Measurements from ENCODE around the gene CMAS.

GRCh38 chr12:22032732-22033131 is 13.3 kb upstream of the CMAS start:
- TF ChIP-seq CTCF (IDR thresholded peaks at IDR 0.05; ENCODE audit: low read depth, low read length, missing input control) (no peak), HNF4A (conservative IDR thresholded peaks at IDR 0.05) (no peak), GABPA (IDR thresholded peaks at IDR 0.05 in 1 of 2, conservative IDR thresholded peaks at IDR 0.05 in 1 of 2) (no peak), NR2F2 (IDR thresholded peaks at IDR 0.05) (no peak)
- TF ChIP-seq, protein P1, sequence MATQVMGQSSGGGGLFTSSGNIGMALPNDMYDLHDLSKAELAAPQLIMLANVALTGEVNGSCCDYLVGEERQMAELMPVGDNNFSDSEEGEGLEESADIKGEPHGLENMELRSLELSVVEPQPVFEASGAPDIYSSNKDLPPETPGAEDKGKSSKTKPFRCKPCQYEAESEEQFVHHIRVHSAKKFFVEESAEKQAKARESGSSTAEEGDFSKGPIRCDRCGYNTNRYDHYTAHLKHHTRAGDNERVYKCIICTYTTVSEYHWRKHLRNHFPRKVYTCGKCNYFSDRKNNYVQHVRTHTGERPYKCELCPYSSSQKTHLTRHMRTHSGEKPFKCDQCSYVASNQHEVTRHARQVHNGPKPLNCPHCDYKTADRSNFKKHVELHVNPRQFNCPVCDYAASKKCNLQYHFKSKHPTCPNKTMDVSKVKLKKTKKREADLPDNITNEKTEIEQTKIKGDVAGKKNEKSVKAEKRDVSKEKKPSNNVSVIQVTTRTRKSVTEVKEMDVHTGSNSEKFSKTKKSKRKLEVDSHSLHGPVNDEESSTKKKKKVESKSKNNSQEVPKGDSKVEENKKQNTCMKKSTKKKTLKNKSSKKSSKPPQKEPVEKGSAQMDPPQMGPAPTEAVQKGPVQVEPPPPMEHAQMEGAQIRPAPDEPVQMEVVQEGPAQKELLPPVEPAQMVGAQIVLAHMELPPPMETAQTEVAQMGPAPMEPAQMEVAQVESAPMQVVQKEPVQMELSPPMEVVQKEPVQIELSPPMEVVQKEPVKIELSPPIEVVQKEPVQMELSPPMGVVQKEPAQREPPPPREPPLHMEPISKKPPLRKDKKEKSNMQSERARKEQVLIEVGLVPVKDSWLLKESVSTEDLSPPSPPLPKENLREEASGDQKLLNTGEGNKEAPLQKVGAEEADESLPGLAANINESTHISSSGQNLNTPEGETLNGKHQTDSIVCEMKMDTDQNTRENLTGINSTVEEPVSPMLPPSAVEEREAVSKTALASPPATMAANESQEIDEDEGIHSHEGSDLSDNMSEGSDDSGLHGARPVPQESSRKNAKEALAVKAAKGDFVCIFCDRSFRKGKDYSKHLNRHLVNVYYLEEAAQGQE (IDR thresholded peaks at IDR 0.05): no peak

Measured in liver (tissue), 3 donors.